Body of pancreas (tissue), 4 donors: ENCODE results near the gene HNRNPA1L2.
"Not testable (repeated sequence)": the region's sequence is repeated elsewhere in the genome, so short reads cannot be mapped to it uniquely, and the experiment has no call there.

Experiments
- CTCF ChIP-seq, 7 experiments: fragments of 450-650 bp in 4 of 7; fragments of 200-600 bp in 3 of 7; sonication (generic) in 3 of 7; IDR thresholded peaks; one replicate each; pipeline ENCODE4 v1.5.1; 2016 to 2019; ENCODE audit warnings: antibody characterized with exemption in 7 of 7
- POLR2A ChIP-seq, 3 donors: fragments of 450-650 bp; IDR thresholded peaks; one replicate each; pipeline ENCODE4 v1.6.1; 2016; ENCODE audit warnings: antibody characterized with exemption in 3 of 3, mild to moderate bottlenecking in 2 of 3

DNA sequence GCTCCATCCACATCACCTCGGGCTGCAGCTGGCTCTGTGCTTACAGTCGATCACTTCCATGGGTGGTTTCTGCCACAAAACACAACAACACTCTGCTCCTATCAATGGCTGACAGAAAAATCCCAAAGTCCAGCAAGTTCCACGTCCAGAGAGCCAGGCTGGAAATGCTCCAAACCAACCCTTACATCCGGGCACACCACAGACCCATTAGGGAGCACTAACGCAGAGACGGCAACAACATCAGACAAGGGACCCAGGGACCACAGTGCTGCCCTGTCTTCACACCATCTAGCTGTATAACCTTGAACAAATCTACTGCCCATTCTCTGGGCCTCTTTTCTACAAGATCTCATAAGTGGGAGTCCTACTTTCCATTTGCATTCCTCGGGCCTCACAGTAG, 47.9 kb upstream of the HNRNPA1L2 start:
- not testable (repeated sequence) for TF ChIP-seq CTCF, POLR2A (IDR thresholded peaks at IDR 0.05)
